ENCODE data around the gene TRERF1.

TRERF1 gene

GRCh38 chr6:42393339-42393738 is 58.4 kb downstream of the TRERF1 start:
- no peak for DNase-seq (ENCODE audit: low read depth)
- TF ChIP-seq CTCF (conservative IDR thresholded peaks at IDR 0.05; ENCODE audit: low read depth, low read length) = no peak
- H3K4me3 ChIP-seq (ENCODE audit: low read length) = no peak overlapping the region

- no peak overlapping the region for H3K4me3 ChIP-seq (ENCODE audit: low read length)
- no peak for DNase-seq (ENCODE audit: low read depth)
- TF ChIP-seq CTCF (conservative IDR thresholded peaks at IDR 0.05; ENCODE audit: low read depth, low read length) = no peak
These were observed 58.9 kb downstream of the TRERF1 start for GRCh38 chr6:42392833-42393232.

- no peak overlapping the region for H3K4me3 ChIP-seq (ENCODE audit: low read length)
- TF ChIP-seq CTCF (conservative IDR thresholded peaks at IDR 0.05; ENCODE audit: low read depth, low read length) = no peak
- no peak for DNase-seq (ENCODE audit: low read depth)
These were observed 60.3 kb downstream of the TRERF1 start for GRCh38 chr6:42391441-42391840.

GRCh38 chr6:42390228-42390934 is 61.3 kb downstream of the TRERF1 start:
- no peak for TF ChIP-seq CTCF (conservative IDR thresholded peaks at IDR 0.05; ENCODE audit: low read depth, low read length)
- DNase-seq (ENCODE audit: low read depth) = no peak

GRCh38 chr6:42389736-42390135 is 62.0 kb downstream of the TRERF1 start:
- DNase-seq (ENCODE audit: low read depth) = no peak
- H3K4me3 ChIP-seq (ENCODE audit: low read length) = no peak overlapping the region
- TF ChIP-seq CTCF (conservative IDR thresholded peaks at IDR 0.05; ENCODE audit: low read depth, low read length) = no peak

More at GRCh38 chr6:42390228-42390934, 61.3 kb downstream of the TRERF1 start:
- H3K4me3 ChIP-seq (ENCODE audit: low read length) = no peak overlapping the region

- no peak for DNase-seq (ENCODE audit: low read depth)
- TF ChIP-seq CTCF (conservative IDR thresholded peaks at IDR 0.05; ENCODE audit: low read depth, low read length) = no peak
- H3K4me3 ChIP-seq (ENCODE audit: low read length) = no peak overlapping the region
These were observed 63.7 kb downstream of the TRERF1 start for GRCh38 chr6:42388046-42388445.

GRCh38 chr6:42387336-42387735 is 64.4 kb downstream of the TRERF1 start:
- no peak for DNase-seq (ENCODE audit: low read depth)
- no peak overlapping the region for H3K4me3 ChIP-seq (ENCODE audit: low read length)
- no peak for TF ChIP-seq CTCF (conservative IDR thresholded peaks at IDR 0.05; ENCODE audit: low read depth, low read length)

Measured in retinal pigment epithelial cell (primary cell).